Muscle layer of duodenum (tissue), 2 donors: ENCODE results near the gene PFDN1.

Experiments used
- H3K27ac ChIP-seq: one replicate; pipeline ENCODE4 v1.7.0; 2013; ENCODE audit warnings: mild to moderate bottlenecking, low read length
- H3K27me3 ChIP-seq: one replicate; pipeline ENCODE4 v1.7.0; 2013; ENCODE audit warnings: low read depth, mild to moderate bottlenecking, control low read depth, low read length
- H3K36me3 ChIP-seq, 2 donors: one replicate each; pipeline ENCODE4 v1.7.0; 2013; ENCODE audit warnings: low read length in 2 of 2, control low read depth in 1 of 2, mild to moderate bottlenecking in 1 of 2; ENCODE audit not compliant: insufficient read depth in 2 of 2, control insufficient read depth in 1 of 2
- H3K4me1 ChIP-seq, 2 donors: one replicate each; pipeline ENCODE4 v1.7.0; 2013; ENCODE audit warnings: low read length in 2 of 2, mild to moderate bottlenecking in 2 of 2, control low read depth in 1 of 2, moderate library complexity in 1 of 2; ENCODE audit not compliant: insufficient read depth in 2 of 2, control insufficient read depth in 1 of 2
- H3K4me3 ChIP-seq, 2 donors: one replicate each; pipeline ENCODE4 v1.7.0; 2013; ENCODE audit warnings: low read length in 2 of 2, low read depth in 1 of 2, mild to moderate bottlenecking in 1 of 2
- H3K9me3 ChIP-seq, 2 donors: one replicate each; pipeline ENCODE4 v1.7.0; 2013; ENCODE audit warnings: low read length in 2 of 2, control low read depth in 1 of 2, mild to moderate bottlenecking in 1 of 2; ENCODE audit not compliant: control insufficient read depth in 1 of 2
- donor health status: healthy.

The PFDN1 gene

GRCh38 chr5:140255460-140256157 is 47.3 kb downstream of the PFDN1 start:
- H3K4me1 ChIP-seq: peaks cover 4 to 10% of the 10 kb centered on the region in 2 donors
- H3K27ac ChIP-seq: no peak overlapping the region
- H3K4me3 ChIP-seq: no peak overlapping the region

GRCh38 chr5:140253985-140254384 is 48.9 kb downstream of the PFDN1 start:
- Histone ChIP-seq H3K27ac (no peak overlapping the region), H3K36me3 (peaks cover 4 to 9% of the 10 kb centered on the region in 2 donors), H3K27me3 (no peaks in the 10 kb centered on the region), H3K9me3 (no peaks in the 10 kb centered on the region), H3K4me1 (peaks cover 4 to 10% of the 10 kb centered on the region in 2 donors), H3K4me3 (no peak overlapping the region)

More at GRCh38 chr5:140255460-140256157, 47.3 kb downstream of the PFDN1 start:
- H3K27me3 ChIP-seq: no peaks in the 10 kb centered on the region
- no peaks in the 10 kb centered on the region for H3K9me3 ChIP-seq
- peaks cover under 1 to 8% of the 10 kb centered on the region in 2 donors for H3K36me3 ChIP-seq

GRCh38 chr5:140252470-140253126 is 50.3 kb downstream of the PFDN1 start:
- peaks cover 4 to 9% of the 10 kb centered on the region in 2 donors for H3K36me3 ChIP-seq
- no peak overlapping the region for H3K27ac ChIP-seq
- H3K4me1 ChIP-seq: peaks cover 4 to 10% of the 10 kb centered on the region in 2 donors
- H3K4me3 ChIP-seq: no peak overlapping the region
- no peaks in the 10 kb centered on the region for H3K9me3 ChIP-seq
- H3K27me3 ChIP-seq: no peaks in the 10 kb centered on the region

GRCh38 chr5:140251527-140251973 is 51.4 kb downstream of the PFDN1 start:
- H3K27ac ChIP-seq: no peak overlapping the region

GRCh38 chr5:140250386-140250785 is 52.5 kb downstream of the PFDN1 start:
- H3K4me1 ChIP-seq: peaks cover 10 to 21% of the 10 kb centered on the region in 2 donors
- peaks cover 4 to 9% of the 10 kb centered on the region in 2 donors for H3K36me3 ChIP-seq
- H3K4me3 ChIP-seq: no peak overlapping the region
- no peaks in the 10 kb centered on the region for H3K9me3 ChIP-seq
- H3K27ac ChIP-seq: no peak overlapping the region
- H3K27me3 ChIP-seq: no peaks in the 10 kb centered on the region

More at GRCh38 chr5:140251527-140251973, 51.4 kb downstream of the PFDN1 start:
- Histone ChIP-seq H3K9me3 (no peaks in the 10 kb centered on the region), H3K4me3 (no peak overlapping the region), H3K4me1 (peaks cover 9 to 10% of the 10 kb centered on the region in 2 donors), H3K36me3 (peaks cover 4 to 9% of the 10 kb centered on the region in 2 donors), H3K27me3 (no peaks in the 10 kb centered on the region)

GRCh38 chr5:140249536-140249935 is 53.4 kb downstream of the PFDN1 start:
- Histone ChIP-seq H3K27ac (no peak overlapping the region), H3K9me3 (no peaks in the 10 kb centered on the region), H3K4me1 (peaks cover 13 to 30% of the 10 kb centered on the region in 2 donors), H3K36me3 (peaks cover 4 to 9% of the 10 kb centered on the region in 2 donors), H3K27me3 (no peaks in the 10 kb centered on the region), H3K4me3 (no peak overlapping the region)

GRCh38 chr5:140248414-140248813 is 54.5 kb downstream of the PFDN1 start:
- H3K36me3 ChIP-seq: peaks cover 4 to 9% of the 10 kb centered on the region in 2 donors
- H3K27me3 ChIP-seq: no peaks in the 10 kb centered on the region
- no peaks in the 10 kb centered on the region for H3K9me3 ChIP-seq
- H3K27ac ChIP-seq: no peak overlapping the region
- peaks cover 7 to 37% of the 10 kb centered on the region in 2 donors for H3K4me1 ChIP-seq
- no peak overlapping the region for H3K4me3 ChIP-seq

- no peaks in the 10 kb centered on the region for H3K9me3 ChIP-seq
- H3K4me1 ChIP-seq: peaks cover 13 to 55% of the 10 kb centered on the region in 2 donors
- peaks cover 0 to 9% of the 10 kb centered on the region in 2 donors for H3K36me3 ChIP-seq
- H3K27me3 ChIP-seq: no peaks in the 10 kb centered on the region
- no peak overlapping the region for H3K4me3 ChIP-seq
- peak overlapping the region; percentile 81 for H3K27ac ChIP-seq
Measured at GRCh38 chr5:140246378-140247122, 56.4 kb downstream of the PFDN1 start.

GRCh38 chr5:140245926-140246325 is 57.0 kb downstream of the PFDN1 start:
- Histone ChIP-seq H3K27ac (peak overlapping the region; percentile 81), H3K4me1 (peaks cover 18 to 61% of the 10 kb centered on the region in 2 donors), H3K9me3 (no peaks in the 10 kb centered on the region), H3K27me3 (no peaks in the 10 kb centered on the region), H3K36me3 (peaks cover 0 to 9% of the 10 kb centered on the region in 2 donors), H3K4me3 (no peak overlapping the region)

- Histone ChIP-seq H3K9me3 (no peaks in the 10 kb centered on the region), H3K4me1 (peaks cover 24 to 67% of the 10 kb centered on the region in 2 donors), H3K36me3 (peaks cover 0 to 6% of the 10 kb centered on the region in 2 donors), H3K27me3 (no peaks in the 10 kb centered on the region), H3K4me3 (no peak overlapping the region), H3K27ac (no peak overlapping the region)
Measured at GRCh38 chr5:140245341-140245740, 57.6 kb downstream of the PFDN1 start.

- Histone ChIP-seq H3K27me3 (no peaks in the 10 kb centered on the region), H3K9me3 (no peaks in the 10 kb centered on the region), H3K36me3 (no peaks in the 10 kb centered on the region), H3K27ac (no peak overlapping the region), H3K4me3 (no peak overlapping the region), H3K4me1 (peaks cover 27 to 75% of the 10 kb centered on the region in 2 donors)
Measured at GRCh38 chr5:140244525-140245025, 58.3 kb downstream of the PFDN1 start.
